Measurements from ENCODE around the gene OLFML1. TPM values are rescaled to one million over a fixed set of nuclear protein-coding genes. Genes with fewer than 3 reads are reported as not detected.

Gene OLFML1
- polyA plus RNA-seq, 3 donors from 2014 or later, result 0.13 to 0.18 TPM; not detected in 1

DNA sequence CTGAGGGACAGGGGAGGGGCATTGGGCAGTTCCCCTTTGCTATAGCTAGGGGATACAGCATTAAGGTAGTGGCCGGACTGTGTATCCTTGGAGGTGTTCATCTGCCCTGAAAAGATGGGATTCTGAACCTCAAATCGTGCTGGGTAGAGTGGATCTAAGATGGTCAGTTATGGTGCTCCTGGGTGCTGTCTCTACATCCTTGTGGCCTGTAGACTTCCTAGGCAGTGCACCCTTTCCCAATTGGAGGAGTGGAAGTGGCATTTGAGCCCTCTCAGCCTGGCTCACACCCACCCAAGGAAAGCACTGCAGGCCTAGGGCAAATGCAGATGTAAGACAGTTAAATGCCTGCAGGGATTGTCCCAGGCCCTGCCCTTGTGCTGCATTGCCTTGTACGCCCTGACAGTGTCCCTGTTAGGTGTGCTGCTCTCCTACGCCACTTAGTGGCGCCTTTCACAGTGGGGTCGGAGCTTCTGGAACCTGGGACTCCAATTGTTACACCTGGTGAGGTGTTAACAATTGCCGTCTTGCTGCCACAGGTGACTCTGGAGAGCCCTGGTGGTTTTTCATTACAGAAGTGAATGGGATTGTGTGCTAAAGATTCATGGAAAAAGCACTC lies 63.5 kb downstream of the OLFML1 start:
- Mint-ChIP-seq H3K36me3 (peaks cover 0 to 15% (median 7%) of the 10 kb centered on the region in 3 donors), H3K9me3 (no peaks in the 10 kb centered on the region), H3K27ac (no peak overlapping the region), H3K4me3 (no peak overlapping the region), H3K27me3 (ENCODE audit: low read depth in 3 of 3) (peaks cover 0 to 2% (median 2%) of the 10 kb centered on the region in 3 donors), H3K4me1 (no peaks in the 10 kb centered on the region)
- no peak for DNase-seq

- H3K9me3 Mint-ChIP-seq, result no peaks in the 10 kb centered on the region
- H3K36me3 Mint-ChIP-seq, result peaks cover 0 to 15% (median 7%) of the 10 kb centered on the region in 3 donors
- H3K27me3 Mint-ChIP-seq (ENCODE audit: low read depth in 3 of 3), result peaks cover 0 to 2% (median 2%) of the 10 kb centered on the region in 3 donors
- H3K4me3 Mint-ChIP-seq, result no peak overlapping the region
- no peak overlapping the region for H3K27ac Mint-ChIP-seq
- DNase-seq, result no peak
- no peaks in the 10 kb centered on the region for H3K4me1 Mint-ChIP-seq
Measured at GRCh38 chr11:7549681-7550080, 64.4 kb downstream of the OLFML1 start.

- H3K27ac Mint-ChIP-seq, result no peak overlapping the region
- H3K36me3 Mint-ChIP-seq, result peaks cover 0 to 14% (median 7%) of the 10 kb centered on the region in 3 donors
- no peak overlapping the region for H3K4me3 Mint-ChIP-seq
- no peak for DNase-seq
- no peaks in the 10 kb centered on the region for H3K4me1 Mint-ChIP-seq
- H3K9me3 Mint-ChIP-seq, result no peaks in the 10 kb centered on the region
- H3K27me3 Mint-ChIP-seq (ENCODE audit: low read depth in 3 of 3), result peaks cover 0 to 2% (median under 1%) of the 10 kb centered on the region in 3 donors
Measured at GRCh38 chr11:7551571-7551970, 66.3 kb downstream of the OLFML1 start.

- DNase-seq, result no peak
- Mint-ChIP-seq H3K9me3 (no peaks in the 10 kb centered on the region), H3K4me1 (no peaks in the 10 kb centered on the region), H3K27ac (no peak overlapping the region), H3K27me3 (ENCODE audit: low read depth in 3 of 3) (peaks cover 0 to 3% (median 2%) of the 10 kb centered on the region in 3 donors), H3K36me3 (peaks cover 0 to 10% (median 7%) of the 10 kb centered on the region in 3 donors), H3K4me3 (no peak overlapping the region)
Measured at GRCh38 chr11:7552666-7553065, 67.4 kb downstream of the OLFML1 start.

DNA sequence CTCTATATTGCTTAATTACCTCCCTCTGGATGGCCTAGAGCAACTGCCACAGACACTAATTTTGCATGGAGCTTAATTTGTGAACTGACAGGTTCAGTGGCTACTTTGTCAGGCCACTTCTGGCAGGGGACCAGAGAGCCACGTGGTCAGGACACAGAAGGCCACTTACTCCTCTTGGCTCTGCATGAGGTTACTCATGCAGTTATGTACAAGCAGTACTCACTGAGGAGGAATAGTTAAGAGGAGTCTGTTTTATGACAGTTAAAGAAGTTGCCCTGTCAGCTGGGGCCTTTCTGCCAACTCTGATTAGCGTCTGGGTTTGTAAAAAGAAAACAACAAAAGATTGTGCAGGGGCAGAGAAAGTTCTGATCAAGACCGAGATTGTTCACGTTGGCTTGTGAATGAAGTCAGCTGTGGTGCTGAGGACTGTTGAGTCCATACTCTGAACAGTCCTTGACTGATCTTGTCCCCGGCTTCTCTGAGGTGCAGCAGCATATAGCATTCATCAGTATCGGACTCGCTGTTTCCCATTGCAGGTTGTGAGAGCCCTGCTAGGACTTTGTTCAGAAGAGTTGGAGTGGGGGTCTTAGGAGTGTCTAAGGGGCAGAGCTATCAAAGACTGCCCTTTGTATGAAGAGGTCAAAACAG lies 69.9 kb downstream of the OLFML1 start:
- Mint-ChIP-seq H3K36me3 (peaks cover 3 to 4% (median 4%) of the 10 kb centered on the region in 3 donors), H3K27ac (no peak overlapping the region), H3K9me3 (no peaks in the 10 kb centered on the region), H3K4me1 (no peaks in the 10 kb centered on the region), H3K4me3 (no peak overlapping the region), H3K27me3 (ENCODE audit: low read depth in 3 of 3) (peaks cover 0 to 2% (median 1%) of the 10 kb centered on the region in 3 donors)
- no peak for DNase-seq

GRCh38 chr11:7558046-7558445 lies 72.7 kb downstream of the OLFML1 start:
- Mint-ChIP-seq H3K36me3 (peaks cover 0 to 3% (median 0%) of the 10 kb centered on the region in 3 donors), H3K27ac (no peak overlapping the region), H3K4me3 (no peak overlapping the region), H3K4me1 (no peaks in the 10 kb centered on the region), H3K27me3 (ENCODE audit: low read depth in 3 of 3) (peaks cover 0 to 5% (median 1%) of the 10 kb centered on the region in 3 donors), H3K9me3 (no peaks in the 10 kb centered on the region)
- DNase-seq, result no peak

GRCh38 chr11:7559398-7560283 lies 74.3 kb downstream of the OLFML1 start:
- no peak overlapping the region for H3K4me3 Mint-ChIP-seq
- H3K27ac Mint-ChIP-seq, result peak overlapping the region in 1 of 6 donors; percentile 54
- H3K9me3 Mint-ChIP-seq, result no peaks in the 10 kb centered on the region
- H3K36me3 Mint-ChIP-seq, result peaks cover 0 to 3% (median 0%) of the 10 kb centered on the region in 3 donors
- no peak for DNase-seq
- H3K27me3 Mint-ChIP-seq (ENCODE audit: low read depth in 3 of 3), result peaks cover 0 to 5% (median 1%) of the 10 kb centered on the region in 3 donors
- H3K4me1 Mint-ChIP-seq, result no peaks in the 10 kb centered on the region

Other genes starting within 250 kb of the OLFML1 start
- gene SYT9, start 233.6 kb upstream of the OLFML1 start, polyA plus RNA-seq, result not detected
- 1 to 10 TPM in 2 of 3 donors, under 1 TPM in 1; 0.52 to 5.3 (median 1.9) TPM for gene PPFIBP2, start 28.5 kb downstream of the OLFML1 start, polyA plus RNA-seq
- gene CYB5R2, start 188.0 kb downstream of the OLFML1 start, polyA plus RNA-seq, result under 1 TPM in 1 of 3 donors, not detected in 2; 0.37 TPM
- gene OVCH2, start 221.0 kb downstream of the OLFML1 start, polyA plus RNA-seq, result not detected